ENCODE data around the gene RNF128. TPM values are rescaled to one million over a fixed set of nuclear protein-coding genes. Genes with fewer than 3 reads are reported as not detected.

The RNF128 gene
- total and polyA plus RNA-seq, 2 donors (not counting 3 experiments of a cell fraction or from before 2014, with no cell fraction given), result not detected

- BruUV-seq (replicated peaks), result no TSS peak
- no peaks in the 10 kb centered on the region for H3K79me2 ChIP-seq (ENCODE audit: control insufficient read depth, insufficient read depth, low read length)
- no peak for FAIRE-seq
These were observed 15.1 kb upstream of the RNF128 start for GRCh38 chrX:106711375-106711774.

GRCh38 chrX:106716004-106716403 is 10.5 kb upstream of the RNF128 start:
- Histone ChIP-seq H3K27ac (ENCODE audit: insufficient read depth, low read depth, low read length) (no peak overlapping the region), H3K4me1 (ENCODE audit: control insufficient read depth, extremely low read depth, insufficient read depth, low read length) (no peaks in the 10 kb centered on the region), H4K20me1 (replicated peaks; ENCODE audit: control insufficient read depth, extremely low read depth, insufficient read depth, low read length) (no peaks in the 10 kb centered on the region), H3K4me3 (replicated peaks in 1 of 3; ENCODE audit: insufficient read depth in 1 of 3, low read depth in 1 of 3, low read length in 3 of 3) (no peak overlapping the region), H3K79me2 (ENCODE audit: control insufficient read depth, insufficient read depth, low read length) (no peaks in the 10 kb centered on the region), H3K9me1 (replicated peaks; ENCODE audit: control insufficient read depth, extremely low read depth, insufficient read depth, low read length) (no peaks in the 10 kb centered on the region), H3K9me3 (replicated peaks; ENCODE audit: control insufficient read depth, insufficient read depth, low read length) (no peaks in the 10 kb centered on the region), H3K9ac (replicated peaks; ENCODE audit: extremely low read depth, insufficient read depth, low read length) (no peak overlapping the region), H3K36me3 (ENCODE audit: control insufficient read depth in 2 of 2, extremely low read depth in 1 of 2, insufficient read depth in 2 of 2, low read length in 2 of 2) (no peaks in the 10 kb centered on the region), H3K27me3 (ENCODE audit: control insufficient read depth in 2 of 2, insufficient read depth in 2 of 2, low read length in 2 of 2) (no peaks in the 10 kb centered on the region), H2AFZ (ENCODE audit: low read depth, low read length) (no peak overlapping the region), H3K4me2 (ENCODE audit: insufficient read depth, low read length) (no peak overlapping the region)
- dilution Hi-C loops (cut with MboI; ENCODE audit: extremely low pct_ligation_motif_present, low sequenced_read_pairs) (no loop called here), intact Hi-C loops (cut with micrococcal nuclease) (no loop called here)
- BruUV-seq (replicated peaks), result no TSS peak
- DNase-seq (ENCODE audit: low read depth, low spot score) (no peak), FAIRE-seq (no peak)
- POLR2A ChIA-PET, result no interaction called here
- CTCF ChIA-PET, result no interaction called here
- TF ChIP-seq MYC (IDR thresholded peaks at IDR 0.05; ENCODE audit: low read depth, low read length) (no peak), POLR2A (IDR thresholded peaks at IDR 0.05; ENCODE audit: low read depth, low read length) (no peak), GATA2 (IDR thresholded peaks at IDR 0.05; ENCODE audit: insufficient read depth, insufficient read length, low read depth, low read length) (no peak), FOS (IDR thresholded peaks at IDR 0.05; ENCODE audit: borderline replicate concordance, insufficient read depth, low read length) (no peak), JUN (IDR thresholded peaks at IDR 0.05; ENCODE audit: borderline replicate concordance, insufficient read depth, insufficient read length, low read depth) (no peak), CTCF (IDR thresholded peaks at IDR 0.05; ENCODE audit: extremely low read depth in 1 of 2, insufficient read depth in 1 of 2, low read depth in 1 of 2, low read length in 2 of 2) (no peak), EZH2 (IDR thresholded peaks at IDR 0.05; ENCODE audit: borderline replicate concordance, low read depth, low read length, severe bottlenecking) (no peak), POLR2AphosphoS5 (IDR thresholded peaks at IDR 0.05; ENCODE audit: insufficient read depth, low read depth, low read length) (no peak), MAX (IDR thresholded peaks at IDR 0.05; ENCODE audit: insufficient read depth, insufficient read length) (no peak)

More at GRCh38 chrX:106711375-106711774, 15.1 kb upstream of the RNF128 start:
- no peaks in the 10 kb centered on the region for H4K20me1 ChIP-seq (replicated peaks; ENCODE audit: control insufficient read depth, extremely low read depth, insufficient read depth, low read length)
- POLR2A ChIA-PET, result no interaction called here
- CTCF ChIA-PET, result no interaction called here
- no peaks in the 10 kb centered on the region for H3K9me1 ChIP-seq (replicated peaks; ENCODE audit: control insufficient read depth, extremely low read depth, insufficient read depth, low read length)
- no peak overlapping the region for H2AFZ ChIP-seq (ENCODE audit: low read depth, low read length)
- no peaks in the 10 kb centered on the region for H3K9me3 ChIP-seq (replicated peaks; ENCODE audit: control insufficient read depth, insufficient read depth, low read length)
- H3K9ac ChIP-seq (replicated peaks; ENCODE audit: extremely low read depth, insufficient read depth, low read length), result no peak overlapping the region
- no peak overlapping the region for H3K4me3 ChIP-seq (replicated peaks in 1 of 3; ENCODE audit: insufficient read depth in 1 of 3, low read depth in 1 of 3, low read length in 3 of 3)
- DNase-seq (ENCODE audit: low read depth, low spot score), result no peak
- dilution Hi-C loops (cut with MboI; ENCODE audit: extremely low pct_ligation_motif_present, low sequenced_read_pairs) (no loop called here), intact Hi-C loops (cut with micrococcal nuclease) (no loop called here)
- no peak overlapping the region for H3K27ac ChIP-seq (ENCODE audit: insufficient read depth, low read depth, low read length)
- H3K4me2 ChIP-seq (ENCODE audit: insufficient read depth, low read length), result no peak overlapping the region
- H3K36me3 ChIP-seq (ENCODE audit: control insufficient read depth in 2 of 2, extremely low read depth in 1 of 2, insufficient read depth in 2 of 2, low read length in 2 of 2), result no peaks in the 10 kb centered on the region
- H3K4me1 ChIP-seq (ENCODE audit: control insufficient read depth, extremely low read depth, insufficient read depth, low read length), result no peaks in the 10 kb centered on the region
- no peak for TF ChIP-seq MAX (IDR thresholded peaks at IDR 0.05; ENCODE audit: insufficient read depth, insufficient read length)
- no peaks in the 10 kb centered on the region for H3K27me3 ChIP-seq (ENCODE audit: control insufficient read depth in 2 of 2, insufficient read depth in 2 of 2, low read length in 2 of 2)

Measured in endothelial cell of umbilical vein (primary cell).